ENCODE data around the gene ZFAND3.

- TF ChIP-seq CTCF (IDR thresholded peaks at IDR 0.05 in 4 of 5, conservative IDR thresholded peaks at IDR 0.05 in 1 of 5) (no peak), POLR2A (IDR thresholded peaks at IDR 0.05) (no peak)
Observed at GRCh38 chr6:38011937-38012336, 192.4 kb downstream of the ZFAND3 start.

Measured in gastrocnemius medialis (tissue), 4 donors.